Lung (tissue), 12 donors: ENCODE measurements around the gene NUB1. TPM values are rescaled to one million over a fixed set of nuclear protein-coding genes. Genes with fewer than 3 reads are reported as not detected.

Experiments used
- ATAC-seq: fragments of 200-7000 bp; cut with Tn5 transposase; one replicate; pipeline ENCODE4 v1.9.1; 2020; ENCODE audit warnings: moderate number of reproducible peaks; ENCODE audit not compliant: insufficient read depth, low FRiP score
- DNase-seq, 3 donors: peaks; one replicate each; pipeline ENCODE4 v3.0.0-alpha.2; 2013 to 2017
- H3K27ac ChIP-seq, 2 donors: one replicate each; pipeline ENCODE4 v1.5.1; 2013; ENCODE audit warnings: mild to moderate bottlenecking in 2 of 2, moderate library complexity in 2 of 2, control low read depth in 1 of 2, inconsistent platforms in 1 of 2, low read depth in 1 of 2, low read length in 1 of 2
- H3K27me3 ChIP-seq, 3 donors: one replicate each; pipeline ENCODE4 v1.5.1; 2013; ENCODE audit warnings: low read length in 2 of 3; ENCODE audit not compliant: control insufficient read depth in 3 of 3, insufficient read depth in 3 of 3
- H3K36me3 ChIP-seq, 4 donors: one replicate each; pipeline ENCODE4 v1.5.1; 2013; ENCODE audit warnings: low read length in 4 of 4, mild to moderate bottlenecking in 1 of 4, moderate library complexity in 1 of 4; ENCODE audit not compliant: control insufficient read depth in 4 of 4, insufficient read depth in 4 of 4
- H3K4me1 ChIP-seq, 5 donors: one replicate each; pipeline ENCODE4 v1.5.1; 2013; ENCODE audit warnings: low read length in 5 of 5, mild to moderate bottlenecking in 2 of 5, moderate library complexity in 1 of 5; ENCODE audit not compliant: control insufficient read depth in 5 of 5, insufficient read depth in 5 of 5
- H3K4me3 ChIP-seq: one replicate; pipeline ENCODE4 v1.5.1; 2013; ENCODE audit warnings: mild to moderate bottlenecking, control low read depth, moderate library complexity
- H3K9ac ChIP-seq, 2 donors: one replicate each; pipeline ENCODE4 v1.5.1; 2013; ENCODE audit warnings: low read length in 2 of 2, control low read depth in 1 of 2; ENCODE audit not compliant: insufficient read depth in 1 of 2
- H3K9me3 ChIP-seq, 4 donors: one replicate each; pipeline ENCODE4 v1.5.1; 2013; ENCODE audit warnings: low read length in 3 of 4, mild to moderate bottlenecking in 1 of 4, moderate library complexity in 1 of 4; ENCODE audit not compliant: control insufficient read depth in 4 of 4, insufficient read depth in 3 of 4
- WGBS, 2 donors: extraction: QIAGEN DNeasy Blood & Tissue Kit; methylation state at CpG; one replicate each; pipeline ENCODE4 v1.1.7; 2013; 5-methylcytosine and 5-hydroxymethylcytosine counted together
- polyA plus RNA-seq, 2 donors: library from polyadenylated mRNA; stranded (reverse); fragments of 200-250 nt; gene quantifications; one replicate each; pipeline ENCODE4 v1.2.1, GENCODE V29; 2013
- total RNA-seq, 2 donors: library from RNA; depleted of rRNA in 1 of 2; stranded (reverse); fragments of >200 nt in 1 of 2; gene quantifications; one replicate each; pipeline ENCODE4 v1.2.1, GENCODE V29; 2014 to 2021
- TF ChIP-seq, protein P1 (sequence below): IDR thresholded peaks from 2 replicates; pipeline ENCODE4 v1.5.1; 2012; ENCODE audit warnings: mild to moderate bottlenecking; ENCODE audit errors: control extremely low read depth, extremely low read depth
- donor health status: control.
- donor health status: control.
- donor health status: Bipolar disorder and iron deficiency.
- donor health status: healthy.
- donor health status: DM: yes; HTN: yes; CAD: no.

NUB1 gene
- total and polyA plus RNA-seq, 4 donors = 22.6 to 47.4 (median 34.6) TPM

DNA sequence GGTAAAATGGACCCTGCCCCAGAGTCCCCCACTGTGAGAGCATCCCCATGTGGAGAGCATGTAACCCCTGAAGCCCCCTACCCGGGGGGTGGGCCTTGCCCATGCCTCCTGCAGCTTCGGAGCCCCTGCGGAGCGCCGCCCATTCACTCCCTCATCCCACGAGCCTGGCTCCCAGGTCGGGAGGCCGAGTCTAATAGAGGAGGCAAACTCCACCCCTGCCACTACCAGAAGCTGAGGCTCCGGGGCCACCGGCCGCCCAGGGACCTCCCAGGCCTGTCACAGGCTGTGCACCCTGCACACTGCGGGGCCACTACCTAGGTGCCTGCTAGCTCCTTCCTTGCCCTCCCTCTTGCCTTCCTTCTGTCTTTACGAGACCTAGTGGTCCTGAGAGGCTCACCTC is 50.8 kb downstream of the NUB1 start:
- Histone ChIP-seq H3K4me1 (no peaks in the 10 kb centered on the region), H3K9ac (no peak overlapping the region), H3K27me3 (peaks cover 0 to 2% (median 0%) of the 10 kb centered on the region in 3 donors), H3K27ac (no peak overlapping the region), H3K9me3 (no peaks in the 10 kb centered on the region), H3K4me3 (no peak overlapping the region), H3K36me3 (peaks cover 0 to 8% (median 1%) of the 10 kb centered on the region in 4 donors)
- DNase-seq (no peak), ATAC-seq (no peak)
- TF ChIP-seq, protein P1, sequence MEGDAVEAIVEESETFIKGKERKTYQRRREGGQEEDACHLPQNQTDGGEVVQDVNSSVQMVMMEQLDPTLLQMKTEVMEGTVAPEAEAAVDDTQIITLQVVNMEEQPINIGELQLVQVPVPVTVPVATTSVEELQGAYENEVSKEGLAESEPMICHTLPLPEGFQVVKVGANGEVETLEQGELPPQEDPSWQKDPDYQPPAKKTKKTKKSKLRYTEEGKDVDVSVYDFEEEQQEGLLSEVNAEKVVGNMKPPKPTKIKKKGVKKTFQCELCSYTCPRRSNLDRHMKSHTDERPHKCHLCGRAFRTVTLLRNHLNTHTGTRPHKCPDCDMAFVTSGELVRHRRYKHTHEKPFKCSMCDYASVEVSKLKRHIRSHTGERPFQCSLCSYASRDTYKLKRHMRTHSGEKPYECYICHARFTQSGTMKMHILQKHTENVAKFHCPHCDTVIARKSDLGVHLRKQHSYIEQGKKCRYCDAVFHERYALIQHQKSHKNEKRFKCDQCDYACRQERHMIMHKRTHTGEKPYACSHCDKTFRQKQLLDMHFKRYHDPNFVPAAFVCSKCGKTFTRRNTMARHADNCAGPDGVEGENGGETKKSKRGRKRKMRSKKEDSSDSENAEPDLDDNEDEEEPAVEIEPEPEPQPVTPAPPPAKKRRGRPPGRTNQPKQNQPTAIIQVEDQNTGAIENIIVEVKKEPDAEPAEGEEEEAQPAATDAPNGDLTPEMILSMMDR = no peak
- WGBS, 2 donors = 90 to 94% methylated on average over 13 of the region's 13 CpGs

DNA sequence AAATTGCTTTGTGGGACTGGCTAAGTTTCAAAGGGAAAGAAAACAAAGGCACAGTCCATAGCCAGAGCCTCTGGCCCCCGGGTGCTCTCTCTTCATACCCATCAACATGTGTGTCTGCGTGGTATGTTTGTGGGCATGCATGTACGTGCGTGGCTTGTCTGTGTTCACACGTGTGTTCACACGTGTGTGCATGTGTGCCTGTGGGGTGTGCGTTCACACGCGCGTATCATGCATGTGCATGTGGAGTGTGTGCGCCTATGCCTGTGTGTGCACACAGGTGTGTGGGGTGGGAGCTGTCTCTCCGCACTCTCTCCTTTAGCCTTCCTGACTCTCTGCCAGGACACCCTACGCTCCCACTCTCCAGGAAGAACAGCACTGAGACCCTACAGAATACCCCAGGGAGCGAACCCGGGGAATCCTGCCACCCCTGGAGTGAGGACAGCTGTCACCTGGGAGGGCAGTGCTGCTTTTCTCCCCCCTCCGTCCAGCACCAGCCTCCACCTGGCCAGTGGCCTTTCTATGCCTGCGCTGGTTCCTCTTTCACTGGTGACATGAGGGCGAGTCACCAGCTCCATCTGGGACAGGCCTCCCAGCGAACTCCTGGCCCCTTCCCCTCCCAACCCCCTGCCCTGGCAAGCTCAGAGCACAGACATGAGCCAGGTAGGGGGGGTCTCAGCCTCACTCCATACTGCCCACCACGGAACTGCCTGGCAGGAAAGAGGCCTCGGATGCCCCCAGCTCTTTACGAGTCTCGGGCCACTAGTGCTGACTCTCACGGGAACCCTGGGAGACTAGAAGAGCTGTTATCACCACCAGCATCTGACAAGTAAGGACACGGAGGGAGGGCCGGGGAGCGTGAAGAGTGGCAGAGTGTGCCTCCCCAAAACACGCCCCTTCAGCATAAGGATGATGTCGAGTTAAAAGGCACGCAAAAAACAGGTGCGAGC is 51.7 kb downstream of the NUB1 start:
- H3K4me1 ChIP-seq = no peaks in the 10 kb centered on the region
- ATAC-seq (no peak), DNase-seq (no peak)
- no peaks in the 10 kb centered on the region for H3K9me3 ChIP-seq
- peaks cover 0 to 2% (median 0%) of the 10 kb centered on the region in 3 donors for H3K27me3 ChIP-seq
- WGBS, 2 donors = 78 to 81% methylated on average over 31 of the region's 31 CpGs
- H3K36me3 ChIP-seq = peaks cover 0 to 11% (median 5%) of the 10 kb centered on the region in 4 donors
- no peak overlapping the region for H3K9ac ChIP-seq
- TF ChIP-seq, protein P1 = no peak
- H3K4me3 ChIP-seq = no peak overlapping the region
- no peak overlapping the region for H3K27ac ChIP-seq

DNA sequence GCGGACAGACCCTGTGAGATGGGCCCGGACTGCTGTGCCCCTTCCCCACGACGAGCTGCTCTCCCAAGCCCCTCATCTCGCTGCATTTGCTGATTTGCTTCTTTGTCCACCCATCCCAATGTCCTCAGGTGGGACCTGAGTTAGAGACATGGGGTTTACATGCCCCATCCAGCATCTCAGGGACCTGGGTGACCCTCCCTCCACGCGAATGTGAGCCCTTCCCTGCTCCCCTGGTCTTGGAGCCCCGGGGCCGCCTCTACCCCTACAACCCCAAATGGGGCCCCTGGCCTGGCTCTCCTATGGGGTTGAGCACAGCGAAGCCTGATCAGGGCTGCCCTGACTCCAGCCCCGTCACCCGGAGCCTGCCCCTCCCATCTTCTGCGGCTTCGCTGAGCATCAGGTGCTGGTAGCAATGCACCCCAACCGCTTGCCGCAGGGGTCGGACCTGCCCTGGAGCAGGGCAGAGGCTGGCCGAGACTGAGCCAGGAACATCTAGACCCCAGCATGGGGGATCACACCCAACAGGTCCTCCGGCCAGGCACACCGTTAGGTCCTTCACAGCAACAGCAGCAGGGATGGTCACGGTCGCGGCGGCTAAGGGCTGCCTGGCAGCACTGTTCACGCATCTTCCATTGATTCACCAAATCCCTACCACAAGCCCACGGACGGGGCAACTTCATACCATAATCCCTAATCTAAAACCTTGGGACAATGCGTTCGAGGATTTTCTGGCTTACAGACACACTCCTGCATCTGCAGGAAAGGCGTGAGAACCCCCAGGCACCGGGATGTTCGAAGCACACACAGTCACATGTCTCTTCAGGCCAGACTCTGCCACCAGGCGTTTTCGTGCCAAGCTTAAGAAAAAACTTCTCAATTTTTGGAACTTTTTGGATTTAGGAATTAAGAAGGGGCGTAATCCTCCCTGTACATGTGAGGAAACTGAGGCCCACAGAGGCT is 52.7 kb downstream of the NUB1 start:
- Histone ChIP-seq H3K9ac (no peak overlapping the region), H3K9me3 (no peaks in the 10 kb centered on the region), H3K4me1 (no peaks in the 10 kb centered on the region), H3K27me3 (peaks cover 0 to 2% (median 0%) of the 10 kb centered on the region in 3 donors), H3K36me3 (peaks cover 0 to 17% (median 7%) of the 10 kb centered on the region in 4 donors), H3K4me3 (no peak overlapping the region), H3K27ac (no peak overlapping the region)
- 92 to 95% methylated on average over 35 of the region's 35 CpGs for WGBS, 2 donors
- TF ChIP-seq, protein P1 = no peak
- no peak for ATAC-seq
- no peak for DNase-seq
